ENCODE measurements around the gene HEPN1.

- no peak for TF ChIP-seq CHD2 (IDR thresholded peaks at IDR 0.05; ENCODE audit: low read length)
- TF ChIP-seq RNF2 (IDR thresholded peaks at IDR 0.05; ENCODE audit: borderline replicate concordance, low read depth, low read length, missing control alignments, poor library complexity, severe bottlenecking): no peak
- TF ChIP-seq TBP (IDR thresholded peaks at IDR 0.05; ENCODE audit: low read depth, low read length): no peak
- no peak for TF ChIP-seq POLR2A (IDR thresholded peaks at IDR 0.05; ENCODE audit: control extremely low read depth in 1 of 2, low read depth in 2 of 2, low read length in 2 of 2)
- TF ChIP-seq FOSL1 (IDR thresholded peaks at IDR 0.05; ENCODE audit: insufficient read depth, low read depth, low read length): no peak
These were observed 18.4 kb downstream of the HEPN1 start for GRCh38 chr11:124937336-124937935.
